NCI-H510A treated with DMSO at 0.1 percent for 48 hours (cell line): Measurements from ENCODE around the gene PTGES3L.
"Not testable (repeated sequence)": the region's sequence is repeated elsewhere in the genome, so short reads cannot be mapped to it uniquely, and the experiment has no call there.

Source experiments
- DNase-seq: peaks from one replicate; lab custom pipeline; 2025; lab: John Stamatoyannopoulos, UW

Gene PTGES3L

DNA sequence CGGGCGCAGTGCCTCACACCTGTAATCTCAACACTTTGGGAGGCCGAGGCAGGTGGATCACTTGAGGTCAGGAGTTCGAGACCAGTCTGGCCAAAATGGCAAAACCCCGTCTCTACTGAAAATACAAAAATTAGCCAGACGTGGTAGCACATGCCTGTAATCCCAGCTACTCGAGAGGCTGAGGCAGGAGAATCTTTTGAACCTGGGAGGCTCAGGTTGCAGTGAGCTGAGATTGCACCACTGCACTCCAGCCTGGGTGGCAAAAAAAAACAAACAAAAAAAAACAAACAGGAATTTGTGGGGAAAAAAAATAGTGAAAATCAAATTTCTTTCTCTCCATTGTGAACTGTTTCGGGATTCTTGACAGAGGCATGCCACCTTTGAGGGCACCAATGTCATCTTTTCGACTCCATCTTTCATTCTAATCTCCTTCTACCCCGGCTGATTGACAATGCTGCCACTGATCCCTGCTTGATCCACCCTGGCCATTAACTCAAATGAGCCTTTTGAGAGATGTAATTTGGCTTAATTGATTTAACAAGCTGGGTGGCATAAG is 60.3 kb downstream of the PTGES3L start:
- DNase-seq: not testable (repeated sequence)

DNA sequence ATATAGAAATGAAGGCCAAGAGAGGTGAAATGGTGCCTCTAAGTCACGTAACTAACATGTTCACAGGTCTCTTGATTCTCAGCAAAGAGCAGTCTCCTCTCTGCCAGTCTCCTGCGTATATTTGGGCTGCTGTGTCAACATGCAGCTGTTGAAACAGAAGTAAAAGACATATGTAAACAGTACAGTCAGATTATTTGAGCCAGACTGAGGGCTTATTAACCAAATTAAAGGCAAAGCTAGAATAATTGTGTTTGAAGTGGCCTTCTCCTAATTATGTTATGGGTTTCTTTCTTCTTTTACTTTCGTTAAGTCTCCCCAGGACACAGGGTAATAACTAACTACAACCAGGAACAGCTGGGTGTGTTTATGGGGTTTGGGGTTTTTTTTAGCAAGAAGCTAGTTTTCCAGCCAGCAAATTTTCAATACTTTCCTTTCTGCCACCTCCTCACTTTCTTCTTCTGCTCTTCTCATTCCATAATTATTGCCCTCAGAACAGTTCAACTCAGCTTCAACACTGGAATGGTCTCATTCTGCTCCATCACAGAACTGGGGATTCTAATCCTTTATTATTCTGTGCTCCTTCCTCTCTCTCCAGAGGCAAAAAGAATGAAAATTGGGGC is 60.9 kb downstream of the PTGES3L start:
- peak; percentile 34 for DNase-seq
